NCI-H82 treated with DMSO at 0.1 percent for 48 hours (cell line): ENCODE results near the gene UBE4B.
"Not testable (repeated sequence)": the region's sequence is repeated elsewhere in the genome, so short reads cannot be mapped to it uniquely, and the experiment has no call there.

Experiments
- DNase-seq: peaks from one replicate; lab custom pipeline; 2025; ENCODE audit not compliant: unreplicated experiment; lab: John Stamatoyannopoulos, UW

Gene UBE4B

GRCh38 chr1:10209590-10209904, 176.8 kb downstream of the UBE4B start:
- no peak for DNase-seq

- peak; percentile 95 for DNase-seq
Observed at GRCh38 chr1:10209905-10210810, 177.4 kb downstream of the UBE4B start, which contains the start of gene KIF1B. TSS of gene KIF1B (plus strand) at chr1:10210570. CDS start at chr1:10232329, 21,759 bp downstream.

GRCh38 chr1:10210841-10211804, 178.4 kb downstream of the UBE4B start:
- peak; percentile 73 for DNase-seq

GRCh38 chr1:10211805-10212410, 179.2 kb downstream of the UBE4B start:
- DNase-seq = peak; percentile 34

GRCh38 chr1:10212476-10212875, 179.7 kb downstream of the UBE4B start:
- DNase-seq = no peak

GRCh38 chr1:10213186-10213705, 180.5 kb downstream of the UBE4B start:
- no peak for DNase-seq

GRCh38 chr1:10216090-10216749, 183.5 kb downstream of the UBE4B start:
- peak; percentile 17 for DNase-seq

- no peak for DNase-seq
Observed at GRCh38 chr1:10217748-10218441, 185.1 kb downstream of the UBE4B start.

- no peak for DNase-seq
Observed at GRCh38 chr1:10220200-10220599, 187.4 kb downstream of the UBE4B start.

GRCh38 chr1:10220657-10221056, 187.9 kb downstream of the UBE4B start:
- not testable (repeated sequence) for DNase-seq

- no peak for DNase-seq
Observed at GRCh38 chr1:10225573-10225972, 192.8 kb downstream of the UBE4B start.

GRCh38 chr1:10228528-10228927, 195.8 kb downstream of the UBE4B start:
- no peak for DNase-seq

GRCh38 chr1:10229903-10230302, 197.1 kb downstream of the UBE4B start:
- no peak for DNase-seq
